Activated CD8-positive, alpha-beta memory T cell treated with anti-CD3 and anti-CD28 coated beads for 4 hours (primary cell): ENCODE measurements around the gene IFNGR1.
"Not testable (repeated sequence)": the region's sequence is repeated elsewhere in the genome, so short reads cannot be mapped to it uniquely, and the experiment has no call there.

Source experiments
- DNase-seq, 2 donors: peaks; one replicate each; pipeline ENCODE4 v3.0.0-alpha.2; 2020; ENCODE audit warnings: low read depth in 2 of 2

IFNGR1 gene

DNA sequence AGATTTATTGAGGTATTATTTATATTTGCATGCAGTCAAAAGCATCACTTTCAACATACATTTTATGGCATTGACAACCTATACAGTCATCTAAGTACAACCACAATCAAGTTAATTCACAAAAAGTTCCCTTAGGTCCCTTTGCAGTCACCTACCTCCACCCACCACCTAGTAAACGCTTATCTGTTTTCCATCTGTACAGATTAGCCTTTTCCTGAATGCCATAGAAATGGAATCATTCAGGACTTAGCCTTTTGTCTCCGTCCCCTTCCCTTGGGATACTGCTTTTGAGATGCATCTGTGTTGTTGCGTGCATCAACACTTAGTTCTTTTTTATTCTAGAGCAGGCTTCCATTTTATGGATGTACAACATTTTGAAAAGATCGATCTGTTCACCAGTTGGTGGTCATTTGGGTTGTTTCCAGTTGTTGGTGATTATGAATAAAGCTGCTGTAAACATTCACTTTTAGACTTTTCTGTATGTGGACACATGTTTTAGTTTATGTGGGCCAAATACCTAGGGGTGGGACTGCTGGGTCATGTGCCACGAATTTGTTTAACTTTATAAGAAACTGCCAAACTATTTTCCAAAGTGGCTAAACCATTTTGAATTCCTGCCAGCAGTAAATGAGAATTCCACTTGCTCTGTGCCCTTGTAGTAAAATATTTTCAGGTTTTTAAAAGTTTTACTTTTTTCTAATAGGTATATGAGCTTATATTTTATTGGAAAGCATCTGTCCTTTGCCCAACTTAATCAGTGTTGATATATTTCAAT is 17.6 kb upstream of the IFNGR1 start:
- DNase-seq: no peak

DNA sequence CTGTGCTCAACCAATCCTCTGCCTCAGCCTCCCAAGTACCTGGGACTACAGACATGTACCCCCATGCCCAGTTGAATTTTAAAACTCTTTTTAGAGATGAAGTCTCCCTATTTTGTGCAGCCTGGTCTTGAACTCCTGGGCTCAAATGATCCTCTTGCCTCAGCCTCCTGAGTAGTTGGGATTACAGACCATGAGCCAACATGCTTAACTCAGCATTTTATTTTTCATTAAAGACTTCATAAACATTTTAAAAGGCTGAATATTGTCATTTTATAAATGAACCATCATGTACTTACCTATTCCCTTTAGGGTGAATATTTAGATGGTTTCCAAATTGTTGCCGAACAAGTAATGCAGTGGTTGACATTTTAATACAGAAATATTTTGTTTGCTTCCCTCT is 16.5 kb upstream of the IFNGR1 start:
- DNase-seq: no peak

DNA sequence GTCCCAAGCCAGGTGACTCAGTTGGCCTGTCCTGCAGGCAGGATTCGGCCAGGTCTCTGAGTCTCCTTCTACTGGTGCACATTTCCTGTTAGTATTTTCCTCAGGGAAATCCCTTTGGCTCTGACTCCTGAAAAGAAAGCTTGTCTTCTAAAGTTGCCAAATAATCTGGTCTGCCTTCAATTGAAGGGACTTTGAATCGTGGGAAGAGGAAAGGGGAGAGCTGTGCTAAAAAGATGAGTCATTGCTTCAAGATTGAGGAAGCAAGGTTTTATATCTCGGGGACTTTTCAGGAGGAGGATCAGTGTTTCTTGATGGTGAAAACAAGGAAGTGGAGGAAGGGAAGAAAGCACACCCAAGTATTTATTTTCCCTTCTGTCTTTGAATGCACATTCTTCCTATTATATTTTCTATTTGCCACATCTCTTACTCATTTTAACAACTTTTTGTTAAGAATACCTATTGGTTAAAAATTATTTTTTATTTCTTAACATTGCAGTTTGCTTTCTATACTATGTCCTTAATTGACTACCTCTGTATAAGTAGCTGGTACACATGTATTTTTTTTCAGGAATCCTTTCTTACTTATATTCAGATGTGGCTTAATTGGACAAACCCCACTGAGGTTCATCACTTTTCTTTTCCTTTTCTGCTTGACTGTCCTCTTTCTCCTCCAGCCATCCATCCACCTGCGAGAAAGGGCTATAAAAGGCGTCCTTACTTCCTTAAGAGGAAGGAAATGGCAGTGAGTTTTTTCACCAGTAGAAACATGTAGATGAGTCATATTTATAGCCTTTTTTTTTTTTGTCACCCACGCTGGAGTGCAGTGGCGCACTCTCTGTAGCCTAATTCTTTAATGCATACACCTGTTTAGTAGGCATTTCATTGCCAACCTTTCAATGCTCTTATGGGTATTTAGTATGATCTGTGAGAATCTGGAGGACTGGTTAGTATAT is 15.0 kb upstream of the IFNGR1 start:
- no peak for DNase-seq

DNA sequence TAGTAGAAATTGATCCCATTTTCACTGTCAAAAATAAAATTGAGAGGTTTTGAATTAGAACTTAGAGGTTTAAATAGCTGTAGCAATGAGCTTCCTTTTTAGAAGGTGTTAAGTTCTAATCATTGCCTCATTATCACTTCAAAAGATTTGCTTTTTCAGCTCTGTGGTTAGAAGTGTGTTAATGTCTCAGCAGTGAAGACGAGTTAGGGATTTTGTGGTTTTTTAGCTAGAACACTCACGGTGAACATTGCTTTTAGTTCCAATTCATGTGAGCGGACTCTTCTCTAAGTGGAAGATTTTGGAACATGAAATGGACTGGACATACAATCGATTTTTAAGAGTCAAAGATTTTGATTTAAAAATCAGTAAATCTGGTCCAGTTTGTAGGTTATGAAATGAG is 12.7 kb upstream of the IFNGR1 start:
- no peak for DNase-seq

DNA sequence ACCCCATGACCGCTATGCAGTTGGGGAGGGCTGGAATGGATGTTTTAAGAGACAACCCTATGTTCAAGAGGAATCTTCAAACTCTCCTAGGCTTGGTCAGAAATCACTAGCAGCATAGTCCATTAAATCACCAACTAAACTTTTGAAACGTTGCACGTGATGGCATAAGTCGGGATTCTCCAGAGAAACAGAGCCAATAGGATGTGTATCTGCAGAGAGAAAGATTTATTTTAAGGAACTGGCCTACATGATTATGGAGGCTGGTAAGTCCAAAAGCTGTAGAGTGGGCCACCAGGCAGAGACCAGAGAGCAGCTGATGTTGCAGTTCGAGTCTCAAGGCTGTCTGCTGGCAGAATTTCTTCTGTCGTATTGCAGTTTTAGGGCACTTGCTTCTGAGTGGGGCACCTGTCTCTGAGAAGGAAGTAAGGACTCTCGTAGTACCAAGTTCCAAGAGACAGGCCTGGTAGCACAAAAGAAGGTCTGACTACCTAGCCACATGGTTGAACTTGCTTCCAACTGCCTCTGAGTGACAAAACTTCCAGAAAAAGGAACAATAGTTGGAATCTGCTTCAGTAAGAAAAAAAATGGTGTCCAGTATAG is 11.9 kb upstream of the IFNGR1 start:
- DNase-seq: no peak

DNA sequence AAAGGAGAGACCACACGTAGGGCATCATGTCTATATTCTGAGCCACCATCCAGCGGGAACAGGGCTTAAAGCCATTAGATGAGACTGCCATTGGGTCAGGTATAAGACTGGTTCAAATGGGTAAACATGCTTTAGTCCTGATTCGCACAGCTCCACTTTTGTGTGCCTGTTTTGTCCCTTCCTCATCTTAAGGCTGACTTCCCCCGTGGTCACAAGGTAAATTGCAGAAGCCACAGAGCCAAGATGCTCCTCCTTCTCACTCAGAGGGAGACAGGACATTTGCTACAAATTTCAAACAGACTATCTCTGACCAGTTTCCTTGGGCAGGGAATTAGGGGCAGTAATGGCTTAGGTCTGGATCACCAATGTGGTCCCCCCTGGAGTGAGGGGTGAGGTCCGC is 11.4 kb upstream of the IFNGR1 start:
- DNase-seq: no peak

DNA sequence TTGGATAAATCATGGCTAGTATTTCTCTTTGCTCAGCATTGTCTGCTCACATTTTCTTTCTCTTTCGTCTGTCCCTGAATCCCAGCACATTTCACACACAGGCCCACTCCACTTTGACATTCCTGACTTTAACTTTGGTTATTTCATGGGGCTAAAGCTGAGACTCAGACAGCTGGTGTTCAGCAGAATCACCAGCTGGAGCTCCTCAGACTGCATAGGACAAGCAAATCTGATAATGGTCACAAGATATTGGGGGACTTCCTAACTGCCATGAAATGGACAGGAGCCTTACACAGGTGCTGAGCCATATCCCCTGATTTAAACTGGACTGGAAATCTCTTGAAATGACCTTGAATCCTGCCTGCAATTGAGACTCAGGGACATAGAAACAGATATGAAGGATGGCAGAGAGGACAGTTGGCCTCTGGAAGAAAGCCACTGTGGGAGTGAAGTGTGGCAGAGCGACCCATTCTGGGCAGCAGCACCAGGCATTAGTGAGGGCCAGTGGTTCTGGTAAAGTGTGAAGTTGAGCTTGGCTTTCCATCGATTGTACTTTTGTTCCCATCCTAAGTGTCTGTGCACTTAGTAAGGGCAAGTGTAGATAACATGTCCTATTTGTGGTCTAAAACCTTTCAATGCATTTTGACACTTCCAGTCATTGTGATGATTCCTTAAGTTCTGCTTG is 10.0 kb upstream of the IFNGR1 start:
- DNase-seq: no peak

DNA sequence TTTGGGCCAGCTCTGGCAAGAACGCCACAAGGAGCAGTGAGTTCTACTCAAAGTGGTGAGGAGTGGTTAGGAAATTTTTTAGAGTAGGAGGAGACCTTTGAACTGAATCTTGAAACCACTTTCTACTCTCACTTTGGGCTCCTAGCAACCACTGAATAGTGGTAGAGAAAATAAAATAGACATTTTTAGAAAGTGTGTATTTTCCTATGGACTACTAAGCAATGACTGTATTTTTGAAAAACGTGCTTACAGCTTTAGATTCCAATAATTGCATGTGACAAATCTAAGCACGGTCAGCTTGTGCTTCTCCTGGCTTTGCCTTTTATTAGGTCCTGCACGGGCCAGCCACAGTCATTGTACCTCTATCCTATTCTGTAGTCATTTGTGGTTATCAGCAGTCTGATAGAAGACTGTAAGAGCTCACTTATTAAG is 8.7 kb upstream of the IFNGR1 start:
- no peak for DNase-seq

DNA sequence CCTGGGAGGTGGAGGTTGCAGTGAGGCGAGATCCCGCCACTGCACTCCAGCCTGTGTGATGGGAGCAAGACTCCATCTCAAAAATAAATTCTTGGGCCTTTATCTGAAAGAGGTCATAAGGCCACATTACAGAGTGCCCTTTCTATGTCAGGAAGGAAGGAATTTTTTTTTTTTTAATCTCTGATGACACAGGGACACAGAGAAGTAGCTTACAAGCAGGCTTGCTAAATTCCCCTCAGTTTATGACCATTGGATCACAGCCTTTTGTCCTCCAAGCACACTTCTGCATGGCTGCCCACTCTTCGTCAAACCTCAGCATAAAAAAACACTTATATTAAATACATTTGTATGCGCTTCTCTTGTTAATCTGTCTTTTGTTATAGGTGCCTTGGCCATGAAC is 7.5 kb upstream of the IFNGR1 start:
- DNase-seq: no peak

DNA sequence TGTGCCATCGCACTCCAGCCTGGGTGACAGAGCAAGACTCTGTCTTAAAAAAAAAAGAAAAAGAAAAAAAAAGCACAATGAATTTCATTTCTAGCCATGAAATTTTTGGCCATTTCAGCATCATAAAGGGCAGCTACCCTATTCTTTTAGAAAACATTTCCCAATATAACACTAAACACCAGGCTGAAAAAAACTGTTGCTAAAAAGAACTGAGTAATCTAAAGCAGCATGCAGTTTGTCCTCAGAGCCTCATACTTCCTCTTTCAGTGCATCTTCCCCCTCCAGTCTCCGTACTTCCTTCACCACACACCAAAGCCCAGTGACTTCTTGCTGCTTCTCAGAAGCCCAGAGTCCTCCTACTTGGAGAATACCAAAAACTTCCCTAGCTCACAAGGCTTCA is 5.6 kb upstream of the IFNGR1 start:
- DNase-seq: no peak

DNA sequence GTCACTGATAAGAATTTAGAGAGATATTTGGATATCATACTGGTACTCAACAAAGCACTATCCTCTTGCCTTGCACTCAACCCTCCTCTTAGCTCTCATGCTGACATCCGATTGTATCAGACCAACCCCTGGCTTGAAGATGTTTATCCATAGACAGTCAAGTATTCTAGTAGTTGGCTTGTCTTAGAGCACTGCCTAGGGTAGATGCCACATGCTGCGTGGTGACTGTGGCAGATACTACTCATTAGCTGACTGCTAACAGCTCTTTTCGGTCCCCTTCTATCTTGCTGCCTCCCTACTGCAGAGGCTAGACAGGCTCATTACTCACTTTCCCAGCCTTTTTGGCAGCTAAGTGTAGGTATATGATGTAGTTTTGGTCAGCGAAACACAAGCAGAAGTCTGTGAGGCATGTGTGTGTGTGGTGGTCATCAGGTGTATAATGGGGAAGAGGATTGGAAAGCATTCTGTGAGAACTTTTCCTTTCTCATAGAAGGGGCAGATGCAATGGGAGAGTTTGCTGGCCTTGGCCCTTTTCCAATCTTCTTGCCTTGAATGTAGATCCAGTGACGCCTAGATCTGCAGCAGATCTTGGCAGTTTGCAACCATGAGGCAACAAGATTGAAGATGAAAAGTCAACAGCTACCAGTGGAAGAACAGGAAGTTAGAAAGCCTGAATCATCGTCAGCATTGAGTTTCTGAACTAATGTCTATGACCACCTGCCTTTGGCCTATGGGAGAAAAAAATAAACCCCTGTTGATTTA is 4.4 kb upstream of the IFNGR1 start:
- DNase-seq: no peak

DNA sequence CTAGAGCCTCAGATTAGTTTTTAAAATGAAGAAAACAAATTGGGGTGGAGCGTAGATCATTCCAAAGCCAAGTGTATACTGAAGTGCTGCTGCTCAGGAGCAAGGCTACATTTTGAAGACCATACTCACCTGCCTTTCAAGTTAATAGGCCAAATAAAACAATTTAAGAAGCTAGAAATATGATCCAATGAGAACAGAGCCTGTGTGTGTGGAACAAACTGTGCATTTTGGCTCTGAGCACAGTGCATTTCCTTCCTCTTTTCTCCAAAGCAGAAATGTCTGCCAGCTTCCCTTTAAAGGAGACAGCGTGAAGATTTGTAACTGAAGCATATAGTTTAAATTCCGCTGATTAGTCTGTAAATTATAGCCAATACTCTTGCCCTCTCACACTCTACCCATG is 3.2 kb upstream of the IFNGR1 start:
- no peak for DNase-seq

DNA sequence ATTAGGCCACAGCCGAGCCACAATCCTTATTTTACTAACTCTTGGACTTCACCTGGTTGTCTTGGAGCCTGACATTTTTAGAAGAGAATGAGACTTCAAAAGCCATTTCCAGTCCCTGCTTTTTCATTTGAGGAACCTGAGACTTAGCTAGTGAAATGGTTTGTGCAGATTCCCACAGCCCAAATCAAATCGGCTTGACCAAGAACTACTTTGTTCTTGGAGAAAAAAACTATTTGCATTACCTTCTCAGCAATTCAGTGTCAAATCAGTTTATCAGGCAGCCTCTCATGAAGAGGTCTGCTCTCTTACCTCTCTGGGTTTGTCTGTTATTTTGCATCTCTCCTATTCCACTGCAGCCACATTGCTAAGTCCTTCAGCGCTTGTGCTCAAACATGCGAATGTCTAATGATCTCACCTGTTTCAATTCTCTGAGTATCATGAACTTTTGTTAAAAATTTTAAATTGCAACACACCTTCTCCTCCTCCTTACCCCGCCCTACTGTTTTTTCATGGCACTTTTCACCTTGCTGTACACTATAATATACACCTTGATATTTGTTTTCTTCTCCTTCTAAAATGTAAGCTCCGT is 573 bp upstream of the IFNGR1 start:
- DNase-seq: no peak

DNA sequence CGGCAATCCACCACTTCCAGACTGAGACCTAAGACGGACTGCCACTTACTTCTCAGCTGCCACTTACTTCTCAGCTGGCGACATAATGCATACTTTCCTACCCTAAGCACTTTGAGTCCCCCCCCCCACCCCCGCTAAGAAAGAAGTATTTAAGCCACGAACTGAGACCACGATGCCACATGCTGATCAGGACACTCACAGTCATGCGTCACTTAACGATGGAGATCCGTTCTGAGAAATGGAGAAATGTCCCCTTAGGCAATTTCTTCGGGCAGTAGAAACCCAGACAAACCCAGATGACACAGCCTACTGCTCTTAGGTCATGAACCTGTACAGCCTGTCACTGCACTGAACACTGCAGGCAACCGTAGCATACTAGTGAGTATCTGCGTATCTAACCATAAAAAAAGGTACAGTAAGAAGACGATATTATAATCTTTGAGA is 690 bp downstream of the IFNGR1 start:
- DNase-seq: no peak

DNA sequence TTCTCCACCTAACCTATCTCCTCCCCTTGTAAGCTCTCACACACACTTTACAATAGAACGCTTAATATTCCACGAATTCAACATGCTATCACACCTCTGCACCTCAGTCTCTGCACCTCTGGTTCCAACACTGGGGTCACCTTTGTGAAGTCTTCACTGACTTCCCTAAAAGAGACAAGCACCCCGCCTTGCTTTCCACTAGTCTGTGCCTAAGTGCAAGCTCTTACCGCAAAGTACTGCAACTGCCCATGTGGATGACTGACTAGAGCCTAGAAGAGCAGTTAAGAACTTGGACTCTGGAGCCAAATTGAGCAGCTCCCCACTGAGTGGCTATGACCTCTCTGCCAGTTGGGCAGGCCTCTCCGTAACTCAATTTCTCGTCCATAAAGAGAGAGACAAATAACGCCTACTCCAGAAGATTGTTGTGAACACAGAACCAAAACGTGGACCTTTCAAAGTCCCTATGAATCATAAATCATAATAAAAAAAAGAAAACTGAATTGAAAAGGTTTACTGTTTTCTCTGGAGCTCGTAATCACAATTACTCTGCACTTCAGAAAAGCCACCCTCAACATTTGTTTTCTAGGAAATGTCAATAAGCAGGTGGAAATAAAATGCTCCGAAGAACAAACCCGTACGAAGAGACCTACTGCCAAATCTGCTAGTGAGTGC is 1.2 kb downstream of the IFNGR1 start:
- DNase-seq: no peak

DNA sequence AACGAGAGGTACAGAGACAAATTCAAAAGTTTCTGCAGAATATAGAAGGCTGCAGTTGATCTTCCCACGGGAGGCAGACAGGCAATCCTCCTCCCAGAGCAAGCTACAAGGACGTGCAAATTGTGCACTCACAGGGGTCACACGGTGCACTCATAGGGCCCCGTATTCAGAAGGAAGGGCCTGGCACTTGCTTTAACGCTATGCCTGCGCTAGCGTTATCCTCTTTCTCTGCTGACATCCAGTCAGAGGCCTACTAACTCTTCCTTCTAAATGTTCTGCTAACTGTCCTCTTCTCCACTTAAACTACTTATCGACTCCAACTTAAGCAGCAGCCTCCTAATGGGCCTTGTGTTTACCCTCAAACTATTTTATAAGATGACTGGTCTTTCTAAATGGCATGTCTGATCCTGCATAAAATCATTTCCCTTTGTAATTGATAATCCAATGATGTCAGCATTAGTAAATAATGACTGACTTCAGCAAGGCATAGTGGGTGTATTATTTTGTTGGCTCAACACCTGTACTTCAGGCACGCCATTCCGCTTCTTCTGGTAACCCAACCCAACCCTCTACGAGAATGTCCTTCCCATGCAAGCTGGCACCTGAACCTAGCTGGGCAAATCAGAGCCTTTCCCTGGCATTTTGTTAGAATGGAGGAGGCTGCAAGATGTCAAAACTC is 2.2 kb downstream of the IFNGR1 start:
- no peak for DNase-seq

DNA sequence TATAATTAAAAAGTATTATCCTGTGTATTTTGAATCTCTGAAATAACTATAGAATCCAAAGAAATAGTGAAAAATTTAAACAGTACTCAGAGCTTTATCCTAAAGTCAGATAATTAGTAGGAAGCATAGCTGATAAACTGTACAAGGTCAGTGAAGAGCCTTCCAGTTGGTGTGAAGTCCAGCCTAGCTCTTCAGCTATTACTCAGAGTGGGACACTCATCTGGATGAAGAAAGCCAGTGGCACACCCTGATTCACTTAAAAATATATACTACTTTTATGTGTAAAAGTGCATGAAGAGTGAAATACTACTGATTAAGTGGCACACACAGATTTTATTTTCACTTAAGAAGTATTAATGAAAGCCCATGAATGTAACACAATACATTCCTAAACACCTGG is 3.1 kb downstream of the IFNGR1 start:
- DNase-seq: no peak

DNA sequence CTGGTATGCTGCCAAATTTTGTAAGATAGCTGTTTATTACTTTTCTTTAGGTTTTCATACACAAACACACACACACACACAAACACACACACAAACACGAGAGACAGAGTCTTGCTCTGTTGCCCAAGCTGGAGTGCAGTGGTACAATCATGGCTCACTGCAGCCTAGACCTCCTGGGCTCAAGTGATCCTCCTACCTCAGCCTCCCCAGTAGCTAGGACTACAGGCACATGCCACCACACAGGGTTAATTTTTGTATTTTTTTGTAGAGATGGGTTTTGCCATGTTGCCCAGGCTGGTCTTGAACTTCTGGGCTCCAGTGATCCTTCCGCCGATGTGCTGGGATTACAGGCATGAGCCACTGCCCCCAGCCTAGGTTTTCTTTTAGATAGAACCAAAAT is 3.6 kb downstream of the IFNGR1 start:
- DNase-seq: not testable (repeated sequence)

DNA sequence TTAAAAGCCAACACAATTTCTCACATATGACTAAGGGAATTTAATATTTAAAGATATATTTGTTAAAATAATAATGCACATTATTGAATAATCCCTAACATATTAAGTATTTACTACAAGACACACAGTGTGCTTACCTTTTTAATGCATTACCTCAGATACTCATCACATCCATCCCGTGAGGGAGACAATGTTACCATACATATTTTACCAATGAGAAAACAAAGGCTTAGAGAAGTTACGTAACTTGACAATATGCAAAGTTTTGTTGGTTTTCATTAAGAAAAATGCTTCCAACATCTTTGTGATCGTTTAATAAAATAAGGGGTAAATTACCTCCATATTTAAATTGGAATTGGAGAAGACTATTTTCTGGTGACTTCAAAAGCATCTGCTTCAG is 4.3 kb downstream of the IFNGR1 start:
- DNase-seq: no peak

DNA sequence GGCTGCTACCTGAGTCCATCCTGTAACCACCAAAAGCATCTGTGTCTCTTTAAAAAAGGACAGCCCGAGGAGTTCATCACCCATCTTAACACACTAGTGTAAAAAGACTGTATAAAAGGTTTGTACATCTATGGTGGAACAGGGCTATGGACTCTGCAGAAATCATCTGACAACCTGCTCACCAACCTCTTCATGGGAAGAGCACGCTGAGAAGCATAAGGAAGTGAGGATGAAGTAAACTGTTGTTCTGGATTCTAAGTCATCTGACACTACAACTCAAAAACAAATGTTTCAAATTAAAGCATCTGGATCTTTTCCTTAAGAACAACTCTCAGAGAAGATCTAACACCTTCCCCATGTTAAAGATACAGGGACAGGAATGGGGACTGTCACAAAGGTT is 5.4 kb downstream of the IFNGR1 start:
- DNase-seq: no peak
